Neural cell (in vitro differentiated cells): ENCODE measurements around the gene QKI. TPM values are rescaled to one million over a fixed set of nuclear protein-coding genes. Genes with fewer than 3 reads are reported as not detected.

Experiments used
- H2AFZ ChIP-seq: fragments of 200-600, 300-800 bp; sonication (generic), shearing (Covaris generic); 2 replicates; pipeline ENCODE4 v1.6.0; 2014; ENCODE audit warnings: low read depth, mild to moderate bottlenecking, antibody characterized with exemption, low read length, moderate library complexity
- H3F3A ChIP-seq: fragments of 200-600 bp; shearing (Covaris generic); 2 replicates; pipeline ENCODE4 v1.6.1; 2016; ENCODE audit warnings: mild to moderate bottlenecking, moderate library complexity, mixed read lengths, antibody characterized with exemption, low read length; ENCODE audit not compliant: insufficient read depth, poor library complexity, severe bottlenecking
- H3K27ac ChIP-seq: fragments of 200-600, 300-800 bp; sonication (generic), shearing (Covaris generic); 2 replicates; pipeline ENCODE4 v1.5.1; 2014; ENCODE audit warnings: mild to moderate bottlenecking, low read length, moderate library complexity
- H3K27me3 ChIP-seq: fragments of 300-800, 200-600 bp; sonication (generic), shearing (Covaris generic); 2 replicates; pipeline ENCODE4 v1.6.0; 2014; ENCODE audit warnings: mild to moderate bottlenecking, low read depth, low read length, moderate library complexity; ENCODE audit not compliant: insufficient read depth
- H3K36me3 ChIP-seq: fragments of 300-800, 200-600 bp; sonication (generic), shearing (Covaris generic); 2 replicates; pipeline ENCODE4 v1.5.1; 2014; ENCODE audit warnings: mild to moderate bottlenecking, antibody characterized with exemption, low read length, moderate library complexity; ENCODE audit not compliant: insufficient read depth
- H3K4me2 ChIP-seq: fragments of 300-800, 200-600 bp; sonication (generic), shearing (Covaris generic); 2 replicates; pipeline ENCODE4 v1.6.0; 2014; ENCODE audit warnings: mild to moderate bottlenecking, low read length
- H3K4me3 ChIP-seq: fragments of 300-800, 200-600 bp; sonication (generic), shearing (Covaris generic); 2 replicates; pipeline ENCODE4 v1.5.1; 2014; ENCODE audit warnings: mild to moderate bottlenecking, low read length, moderate library complexity
- H3K79me2 ChIP-seq: fragments of 200-600 bp; shearing (Covaris generic); replicated peaks from 2 replicates; pipeline ENCODE4 v1.6.0; 2014; ENCODE audit warnings: mild to moderate bottlenecking, low read length, moderate library complexity; ENCODE audit not compliant: insufficient read depth
- H3K9ac ChIP-seq: fragments of 300-800, 200-600 bp; sonication (generic), shearing (Covaris generic); 2 replicates; pipeline ENCODE4 v1.6.1; 2016; ENCODE audit warnings: mild to moderate bottlenecking, low read length, mixed read lengths
- H3K9me2 ChIP-seq: fragments of 200-600 bp; shearing (Covaris generic); 2 replicates; pipeline ENCODE4 v1.6.1; 2016; ENCODE audit warnings: mild to moderate bottlenecking, low read length, mixed read lengths; ENCODE audit not compliant: insufficient read depth
- H3K9me3 ChIP-seq: fragments of 200-600, 300-800 bp; sonication (generic), shearing (Covaris generic); 2 replicates; pipeline ENCODE4 v1.6.1; 2016; ENCODE audit warnings: mild to moderate bottlenecking, mixed run types, low read length, moderate library complexity, mixed read lengths
- H4K20me1 ChIP-seq: fragments of 200-600 bp; shearing (Covaris generic); 2 replicates; pipeline ENCODE4 v1.6.1; 2016; ENCODE audit warnings: mild to moderate bottlenecking, mixed run types; ENCODE audit not compliant: insufficient read depth
- EP300 ChIP-seq: fragments of 450-650 bp; conservative IDR thresholded peaks from 2 replicates; pipeline ENCODE4 v1.6.1; 2014; ENCODE audit warnings: antibody characterized with exemption, mild to moderate bottlenecking, moderate library complexity; ENCODE audit not compliant: poor library complexity, severe bottlenecking
- EZH2 ChIP-seq: fragments of 200-600, 300-800 bp; shearing (Covaris generic), sonication (generic); IDR thresholded peaks from 2 replicates; pipeline ENCODE4 v1.6.1; 2014; ENCODE audit warnings: antibody characterized with exemption, low read length, borderline replicate concordance, mild to moderate bottlenecking; ENCODE audit not compliant: insufficient read depth, poor library complexity, severe bottlenecking
- MXI1 ChIP-seq: fragments of 450-650 bp; conservative IDR thresholded peaks from 2 replicates; pipeline ENCODE4 v1.6.1; 2014; ENCODE audit warnings: antibody characterized with exemption, mild to moderate bottlenecking; ENCODE audit not compliant: poor library complexity, severe bottlenecking
- POLR2AphosphoS5 ChIP-seq: IDR thresholded peaks from 2 replicates; pipeline ENCODE4 v1.6.1; 2012
- RAD21 ChIP-seq: fragments of 450-650 bp; conservative IDR thresholded peaks from 2 replicates; pipeline ENCODE4 v1.6.1; 2014; ENCODE audit warnings: antibody characterized with exemption, mild to moderate bottlenecking, moderate library complexity
- SMC3 ChIP-seq: fragments of 450-650 bp; conservative IDR thresholded peaks from 2 replicates; pipeline ENCODE4 v1.6.1; 2014; ENCODE audit warnings: antibody characterized with exemption, mild to moderate bottlenecking, moderate library complexity; ENCODE audit not compliant: poor library complexity
- TAF1 ChIP-seq: IDR thresholded peaks from 2 replicates; pipeline ENCODE4 v1.6.1; 2012; ENCODE audit warnings: low read depth
- polyA plus RNA-seq: library from polyadenylated mRNA; depleted of rRNA; stranded (reverse); fragments of >200 nt; gene quantifications from 2 replicates; pipeline ENCODE4 v1.2.3, GENCODE V29; 2014
- TF ChIP-seq, protein P1 (sequence below): fragments of 450-650 bp; IDR thresholded peaks from 2 replicates; pipeline ENCODE4 v1.5.1; 2014; ENCODE audit warnings: antibody characterized with exemption, mild to moderate bottlenecking, moderate library complexity; ENCODE audit not compliant: poor library complexity, severe bottlenecking
- TF ChIP-seq, protein P2 (sequence below): IDR thresholded peaks from 2 replicates; pipeline ENCODE4 v1.6.1; 2012; ENCODE audit warnings: borderline replicate concordance

QKI gene
- polyA plus RNA-seq, 1 donor from 2014 or later: 39.0 TPM

DNA sequence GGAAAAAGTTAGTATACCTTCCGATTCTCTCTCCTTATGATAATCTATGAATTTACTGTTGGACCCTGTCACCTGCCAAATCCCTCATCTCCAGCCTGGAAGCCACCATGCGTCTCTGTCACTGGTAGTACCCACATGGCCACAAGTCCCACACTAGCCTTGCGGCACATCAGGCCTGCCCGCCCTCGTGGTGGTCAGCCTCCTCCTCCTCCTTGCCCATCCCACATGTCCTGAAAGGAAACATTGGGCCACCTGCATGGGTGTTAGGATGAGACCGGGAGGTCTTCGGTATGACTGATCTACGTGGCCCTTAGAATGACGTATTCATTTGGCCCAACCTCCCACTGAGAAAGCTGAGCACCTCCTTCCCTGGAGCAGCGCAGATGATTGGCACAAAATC is 37.0 kb upstream of the QKI start:
- H3K4me2 ChIP-seq: no peak overlapping the region
- no peak overlapping the region for H3K27ac ChIP-seq
- no peak overlapping the region for H3K4me3 ChIP-seq
- no peaks in the 10 kb centered on the region for H3F3A ChIP-seq
- no peak overlapping the region for H2AFZ ChIP-seq
- no peaks in the 10 kb centered on the region for H3K79me2 ChIP-seq
- no peak for TF ChIP-seq EZH2
- TF ChIP-seq POLR2AphosphoS5: no peak
- TF ChIP-seq SMC3: no peak
- TF ChIP-seq, protein P1, sequence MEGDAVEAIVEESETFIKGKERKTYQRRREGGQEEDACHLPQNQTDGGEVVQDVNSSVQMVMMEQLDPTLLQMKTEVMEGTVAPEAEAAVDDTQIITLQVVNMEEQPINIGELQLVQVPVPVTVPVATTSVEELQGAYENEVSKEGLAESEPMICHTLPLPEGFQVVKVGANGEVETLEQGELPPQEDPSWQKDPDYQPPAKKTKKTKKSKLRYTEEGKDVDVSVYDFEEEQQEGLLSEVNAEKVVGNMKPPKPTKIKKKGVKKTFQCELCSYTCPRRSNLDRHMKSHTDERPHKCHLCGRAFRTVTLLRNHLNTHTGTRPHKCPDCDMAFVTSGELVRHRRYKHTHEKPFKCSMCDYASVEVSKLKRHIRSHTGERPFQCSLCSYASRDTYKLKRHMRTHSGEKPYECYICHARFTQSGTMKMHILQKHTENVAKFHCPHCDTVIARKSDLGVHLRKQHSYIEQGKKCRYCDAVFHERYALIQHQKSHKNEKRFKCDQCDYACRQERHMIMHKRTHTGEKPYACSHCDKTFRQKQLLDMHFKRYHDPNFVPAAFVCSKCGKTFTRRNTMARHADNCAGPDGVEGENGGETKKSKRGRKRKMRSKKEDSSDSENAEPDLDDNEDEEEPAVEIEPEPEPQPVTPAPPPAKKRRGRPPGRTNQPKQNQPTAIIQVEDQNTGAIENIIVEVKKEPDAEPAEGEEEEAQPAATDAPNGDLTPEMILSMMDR: no peak
- no peak for TF ChIP-seq MXI1
- TF ChIP-seq TAF1: no peak
- TF ChIP-seq EP300: no peak
- no peak for TF ChIP-seq RAD21
- TF ChIP-seq, protein P2, sequence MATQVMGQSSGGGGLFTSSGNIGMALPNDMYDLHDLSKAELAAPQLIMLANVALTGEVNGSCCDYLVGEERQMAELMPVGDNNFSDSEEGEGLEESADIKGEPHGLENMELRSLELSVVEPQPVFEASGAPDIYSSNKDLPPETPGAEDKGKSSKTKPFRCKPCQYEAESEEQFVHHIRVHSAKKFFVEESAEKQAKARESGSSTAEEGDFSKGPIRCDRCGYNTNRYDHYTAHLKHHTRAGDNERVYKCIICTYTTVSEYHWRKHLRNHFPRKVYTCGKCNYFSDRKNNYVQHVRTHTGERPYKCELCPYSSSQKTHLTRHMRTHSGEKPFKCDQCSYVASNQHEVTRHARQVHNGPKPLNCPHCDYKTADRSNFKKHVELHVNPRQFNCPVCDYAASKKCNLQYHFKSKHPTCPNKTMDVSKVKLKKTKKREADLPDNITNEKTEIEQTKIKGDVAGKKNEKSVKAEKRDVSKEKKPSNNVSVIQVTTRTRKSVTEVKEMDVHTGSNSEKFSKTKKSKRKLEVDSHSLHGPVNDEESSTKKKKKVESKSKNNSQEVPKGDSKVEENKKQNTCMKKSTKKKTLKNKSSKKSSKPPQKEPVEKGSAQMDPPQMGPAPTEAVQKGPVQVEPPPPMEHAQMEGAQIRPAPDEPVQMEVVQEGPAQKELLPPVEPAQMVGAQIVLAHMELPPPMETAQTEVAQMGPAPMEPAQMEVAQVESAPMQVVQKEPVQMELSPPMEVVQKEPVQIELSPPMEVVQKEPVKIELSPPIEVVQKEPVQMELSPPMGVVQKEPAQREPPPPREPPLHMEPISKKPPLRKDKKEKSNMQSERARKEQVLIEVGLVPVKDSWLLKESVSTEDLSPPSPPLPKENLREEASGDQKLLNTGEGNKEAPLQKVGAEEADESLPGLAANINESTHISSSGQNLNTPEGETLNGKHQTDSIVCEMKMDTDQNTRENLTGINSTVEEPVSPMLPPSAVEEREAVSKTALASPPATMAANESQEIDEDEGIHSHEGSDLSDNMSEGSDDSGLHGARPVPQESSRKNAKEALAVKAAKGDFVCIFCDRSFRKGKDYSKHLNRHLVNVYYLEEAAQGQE: no peak
- H4K20me1 ChIP-seq: no peaks in the 10 kb centered on the region
- H3K27me3 ChIP-seq: no peaks in the 10 kb centered on the region
- H3K9ac ChIP-seq: no peak overlapping the region
- no peaks in the 10 kb centered on the region for H3K9me3 ChIP-seq
- no peaks in the 10 kb centered on the region for H3K36me3 ChIP-seq
- no peaks in the 10 kb centered on the region for H3K9me2 ChIP-seq

DNA sequence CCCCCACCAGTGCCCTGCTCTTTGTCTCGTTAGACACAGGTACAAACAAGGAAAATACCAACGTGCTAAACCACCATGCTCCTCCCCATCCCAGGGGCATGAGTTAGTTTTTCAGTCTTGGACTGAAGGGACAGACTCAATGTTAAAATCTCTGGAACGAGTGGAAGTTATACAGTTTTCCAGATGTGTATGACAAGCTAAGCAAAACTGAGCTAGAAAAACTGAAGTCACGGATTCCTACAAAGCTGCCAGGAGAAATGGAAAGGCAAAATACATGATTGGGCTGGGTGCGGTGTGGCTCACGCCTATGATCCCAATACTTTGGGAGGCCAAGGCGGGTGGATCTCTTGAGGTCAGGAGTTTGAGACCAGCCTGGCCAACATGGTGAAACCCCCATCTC is 34.3 kb upstream of the QKI start:
- no peak overlapping the region for H3K4me3 ChIP-seq
- no peaks in the 10 kb centered on the region for H3K27me3 ChIP-seq
- peaks cover 2% of the 10 kb centered on the region for H3K9me3 ChIP-seq
- TF ChIP-seq, protein P1: no peak
- TF ChIP-seq TAF1: no peak
- no peak for TF ChIP-seq SMC3
- no peak for TF ChIP-seq EP300
- TF ChIP-seq EZH2: no peak
- TF ChIP-seq, protein P2: no peak
- no peak for TF ChIP-seq RAD21
- no peak for TF ChIP-seq POLR2AphosphoS5
- TF ChIP-seq MXI1: no peak
- H3K9ac ChIP-seq: no peak overlapping the region
- no peaks in the 10 kb centered on the region for H3K36me3 ChIP-seq
- H3K27ac ChIP-seq: no peak overlapping the region
- H3K9me2 ChIP-seq: no peaks in the 10 kb centered on the region
- H4K20me1 ChIP-seq: no peaks in the 10 kb centered on the region
- no peak overlapping the region for H2AFZ ChIP-seq
- H3K79me2 ChIP-seq: no peaks in the 10 kb centered on the region
- no peaks in the 10 kb centered on the region for H3F3A ChIP-seq
- H3K4me2 ChIP-seq: no peak overlapping the region
